LNCAP (cell line): Measurements from ENCODE around the gene RPS3.

Source experiments
- CTCF ChIP-seq: fragments of 450-650 bp; IDR thresholded peaks from 2 replicates; pipeline ENCODE4 v1.5.1; 2017; ENCODE audit warnings: mild to moderate bottlenecking

RPS3 gene

GRCh38 chr11:75400146-75400865, 988 bp downstream of the RPS3 start:
- TF ChIP-seq CTCF: no peak

DNA sequence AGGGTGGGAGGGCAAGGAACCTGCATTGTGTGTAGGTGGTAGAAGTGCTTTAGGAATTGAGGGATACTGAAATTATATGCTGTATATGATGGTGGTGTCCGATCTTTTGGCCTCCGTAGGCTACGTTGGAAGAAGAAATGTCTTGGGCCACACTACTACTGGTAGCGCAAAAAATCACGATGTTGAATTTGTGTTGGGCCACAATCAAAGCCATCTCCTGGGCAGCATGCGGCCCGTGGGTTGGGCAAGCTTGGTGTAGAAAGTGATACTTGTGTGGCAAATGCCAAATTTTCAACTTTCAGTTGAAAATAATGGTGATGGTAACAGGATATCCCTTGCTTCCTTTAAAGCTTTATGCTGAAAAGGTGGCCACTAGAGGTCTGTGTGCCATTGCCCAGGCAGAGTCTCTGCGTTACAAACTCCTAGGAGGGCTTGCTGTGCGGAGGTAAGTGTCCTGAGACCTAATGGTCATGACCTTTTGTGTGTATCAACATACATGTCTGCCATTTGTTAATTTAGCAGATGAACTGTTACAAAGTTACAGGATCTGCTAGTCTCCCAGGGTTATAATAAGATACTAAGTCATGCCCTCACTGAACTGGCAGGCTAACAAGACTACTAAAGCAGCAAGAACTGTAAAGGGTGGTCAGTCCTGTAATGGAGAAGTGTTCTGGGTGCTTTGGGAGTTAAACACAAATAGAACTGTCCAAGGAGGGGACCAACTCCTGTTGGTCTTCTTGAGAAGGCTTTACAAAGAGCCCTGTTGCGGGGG, 2.9 kb downstream of the RPS3 start:
- no peak for TF ChIP-seq CTCF

DNA sequence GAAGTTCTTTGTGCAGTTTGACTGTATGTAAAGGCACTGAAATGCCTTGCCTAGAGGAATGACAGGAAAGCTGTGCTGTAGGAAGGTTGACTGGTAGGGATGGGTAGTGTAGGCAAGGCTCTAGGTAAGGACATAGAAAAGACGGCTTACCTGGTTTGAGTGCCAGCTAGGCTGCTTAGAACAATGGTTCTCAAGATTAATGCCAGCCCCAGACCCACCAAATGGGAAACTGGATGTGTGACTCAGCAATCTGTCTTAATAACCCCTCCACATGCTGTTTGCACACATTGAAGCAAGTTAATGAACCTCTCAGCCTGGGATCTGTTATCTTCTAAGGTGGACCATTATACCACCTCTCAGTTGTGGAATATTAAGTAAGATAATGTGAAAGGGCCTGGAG, 3.7 kb downstream of the RPS3 start:
- TF ChIP-seq CTCF: no peak

- no peak for TF ChIP-seq CTCF
These were observed 4.8 kb downstream of the RPS3 start for GRCh38 chr11:75403983-75404658.

GRCh38 chr11:75406338-75406777, 7.0 kb downstream of the RPS3 start:
- no peak for TF ChIP-seq CTCF

- TF ChIP-seq CTCF: no peak
These were observed 9.6 kb downstream of the RPS3 start for GRCh38 chr11:75408957-75409219.

GRCh38 chr11:75413864-75414263, 14.5 kb downstream of the RPS3 start:
- TF ChIP-seq CTCF: no peak
